CD4-positive, CD25-positive, alpha-beta regulatory T cell (primary cell): ENCODE measurements around the gene TSEN34. TPM values are rescaled to one million over a fixed set of nuclear protein-coding genes. Genes with fewer than 3 reads are reported as not detected.
A peak's percentile ranks its signal among the peaks of the same experiment; 100 is the strongest.

Experiments used
- ATAC-seq, 2 donors: fragments of 150-1000 bp; cut with Tn5 transposase; one replicate each; pipeline ENCODE4 v1.10.0; 2021; ENCODE audit warnings: low read depth in 2 of 2, moderate number of reproducible peaks in 2 of 2, moderate library complexity in 1 of 2
- DNase-seq, 3 donors: peaks; one replicate each; pipeline versions ENCODE4 v3.0.0 to v3.0.0-alpha.2; 2012 to 2022; ENCODE audit warnings: mixed read lengths in 1 of 3
- H3K27ac ChIP-seq: one replicate; pipeline ENCODE4 v1.7.0; 2013; ENCODE audit warnings: mild to moderate bottlenecking, low read length; ENCODE audit not compliant: insufficient read depth, poor library complexity, severe bottlenecking
- H3K27me3 ChIP-seq: one replicate; pipeline ENCODE4 v1.7.0; 2013; ENCODE audit warnings: low read length; ENCODE audit not compliant: control insufficient read depth, insufficient read depth
- H3K36me3 ChIP-seq: one replicate; pipeline ENCODE4 v1.7.0; 2013; ENCODE audit warnings: mild to moderate bottlenecking, low read length, moderate library complexity; ENCODE audit not compliant: control insufficient read depth, insufficient read depth
- H3K4me1 ChIP-seq: 2 replicates; pipeline ENCODE4 v1.7.0; 2013; ENCODE audit warnings: mild to moderate bottlenecking, low read length; ENCODE audit not compliant: insufficient read depth, control insufficient read depth, poor library complexity, severe bottlenecking
- H3K4me3 ChIP-seq: one replicate; pipeline ENCODE4 v1.7.0; 2013; ENCODE audit warnings: low read depth, mild to moderate bottlenecking, low read length, moderate library complexity
- H3K9me3 ChIP-seq, 2 experiments: 1 replicate in 1 of 2; 2 replicates in 1 of 2; pipeline ENCODE4 v1.7.0; 2013; ENCODE audit warnings: low read length in 2 of 2, mild to moderate bottlenecking in 1 of 2, moderate library complexity in 1 of 2; ENCODE audit not compliant: control insufficient read depth in 2 of 2
- H3K27ac Mint-ChIP-seq, 3 donors: one replicate each; pipeline ENCODE4 v1.8.0; 2020 to 2022; ENCODE audit warnings: mild to moderate bottlenecking in 3 of 3, mixed read lengths in 3 of 3, moderate library complexity in 2 of 3
- H3K27me3 Mint-ChIP-seq: one replicate; pipeline ENCODE4 v1.8.0; 2022; ENCODE audit warnings: mild to moderate bottlenecking, mixed read lengths
- H3K36me3 Mint-ChIP-seq: one replicate; pipeline ENCODE4 v1.8.0; 2020; ENCODE audit warnings: mixed read lengths
- H3K4me1 Mint-ChIP-seq, 4 donors: one replicate each; pipeline ENCODE4 v1.8.0; 2020 to 2022; ENCODE audit warnings: mixed read lengths in 4 of 4, mild to moderate bottlenecking in 1 of 4
- H3K4me3 Mint-ChIP-seq, 4 donors: one replicate each; pipeline ENCODE4 v1.8.0; 2020 to 2022; ENCODE audit warnings: mild to moderate bottlenecking in 4 of 4, mixed read lengths in 4 of 4, moderate library complexity in 3 of 4
- H3K9me3 Mint-ChIP-seq, 7 donors: one replicate each; pipeline ENCODE4 v1.8.0; 2020 to 2022; ENCODE audit warnings: mixed read lengths in 7 of 7, mild to moderate bottlenecking in 3 of 7, moderate library complexity in 2 of 7
- polyA plus RNA-seq, 4 donors: library from polyadenylated mRNA; unstranded; fragments of 300-500 nt; fragmentation: Illumina TruSeq; gene quantifications; one replicate each; pipeline ENCODE4 v1.2.3, GENCODE V29; 2021
- total RNA-seq: library from RNA; stranded (reverse); gene quantifications from one replicate; pipeline ENCODE4 v1.2.3, GENCODE V29; 2022

Gene TSEN34
- total and polyA plus RNA-seq, 5 donors from 2014 or later, result 10.1 to 55.5 (median 44.3) TPM

DNA sequence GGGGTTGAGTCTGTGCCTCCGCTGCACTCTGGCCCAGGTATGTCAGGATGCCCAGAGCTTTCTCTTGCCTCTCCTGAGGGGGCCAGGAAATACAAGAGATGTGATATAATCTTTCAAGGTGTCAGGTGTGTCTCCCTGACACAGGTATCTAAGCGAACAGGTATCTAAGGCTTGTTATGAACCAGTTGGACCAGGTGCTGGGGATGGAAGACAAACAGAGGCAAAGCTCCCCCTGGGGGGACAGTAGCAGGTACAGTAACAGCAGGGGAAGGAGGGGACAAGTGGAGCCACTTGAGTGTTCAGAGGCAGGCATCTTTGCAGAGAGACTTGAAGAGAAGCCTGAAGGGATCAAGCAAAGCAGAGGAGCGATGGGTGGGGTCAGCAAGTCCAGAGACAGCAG lies 34.2 kb upstream of the TSEN34 start:
- Mint-ChIP-seq H3K36me3 (peaks cover 23% of the 10 kb centered on the region), H3K4me3 (peak overlapping the region; percentile 42 to 90 (median 68)), H3K27ac (peak overlapping the region in 2 of 3 donors; percentile 45 to 89), H3K4me1 (peaks cover 7 to 63% (median 31%) of the 10 kb centered on the region in 4 donors), H3K27me3 (no peaks in the 10 kb centered on the region), H3K9me3 (peaks cover 0 to 2% (median 0%) of the 10 kb centered on the region in 7 donors)
- H3K36me3 ChIP-seq, result peaks cover 62% of the 10 kb centered on the region
- H3K27ac ChIP-seq, result no peak overlapping the region
- ATAC-seq, result no peak
- H3K4me3 ChIP-seq, result no peak overlapping the region
- H3K4me1 ChIP-seq, result peaks cover 47% of the 10 kb centered on the region
- DNase-seq, result no peak
- H3K9me3 ChIP-seq, result no peaks in the 10 kb centered on the region
- no peaks in the 10 kb centered on the region for H3K27me3 ChIP-seq

DNA sequence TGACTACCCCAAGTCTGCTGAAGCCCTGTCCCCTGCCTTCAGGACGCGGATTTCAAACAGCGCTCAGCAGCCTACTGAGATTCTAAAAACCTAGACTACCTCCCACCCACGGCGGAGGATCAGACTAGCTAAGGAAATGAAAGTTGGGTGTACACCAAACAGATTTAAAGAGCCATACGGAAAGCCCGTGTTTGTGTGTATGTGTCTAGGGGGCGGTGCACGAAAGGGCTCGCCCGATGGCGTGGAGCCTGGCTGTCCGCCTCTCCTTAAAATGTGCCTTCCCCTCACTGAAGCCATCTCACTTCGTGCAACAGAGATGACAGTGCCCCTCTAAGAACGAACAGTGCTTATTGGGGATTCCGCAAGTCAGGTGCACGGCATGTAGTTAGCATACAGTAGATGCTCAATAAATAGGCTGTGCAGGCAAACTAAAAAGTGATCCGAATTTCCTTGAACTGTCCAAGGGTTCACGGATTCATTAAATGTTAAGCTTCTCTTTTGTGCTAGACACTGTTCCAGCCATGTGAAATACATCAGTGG lies 32.2 kb upstream of the TSEN34 start:
- Histone ChIP-seq H3K27ac (peak overlapping the region; percentile 89), H3K4me3 (peak overlapping the region; percentile 98), H3K27me3 (no peaks in the 10 kb centered on the region), H3K4me1 (peaks cover 57% of the 10 kb centered on the region), H3K9me3 (no peaks in the 10 kb centered on the region), H3K36me3 (peaks cover 43% of the 10 kb centered on the region)
- peak overlapping the region; percentile 94 to 100 (median 99) for H3K4me3 Mint-ChIP-seq
- H3K27ac Mint-ChIP-seq, result peak overlapping the region; percentile 97 to 100 (median 100)
- DNase-seq (peak in 2 of 3 donors; percentile 31 to 72), ATAC-seq (no peak)
- no peaks in the 10 kb centered on the region for H3K27me3 Mint-ChIP-seq
- peaks cover 16 to 68% (median 37%) of the 10 kb centered on the region in 4 donors for H3K4me1 Mint-ChIP-seq
- peaks cover 19% of the 10 kb centered on the region for H3K36me3 Mint-ChIP-seq
- H3K9me3 Mint-ChIP-seq, result no peaks in the 10 kb centered on the region

DNA sequence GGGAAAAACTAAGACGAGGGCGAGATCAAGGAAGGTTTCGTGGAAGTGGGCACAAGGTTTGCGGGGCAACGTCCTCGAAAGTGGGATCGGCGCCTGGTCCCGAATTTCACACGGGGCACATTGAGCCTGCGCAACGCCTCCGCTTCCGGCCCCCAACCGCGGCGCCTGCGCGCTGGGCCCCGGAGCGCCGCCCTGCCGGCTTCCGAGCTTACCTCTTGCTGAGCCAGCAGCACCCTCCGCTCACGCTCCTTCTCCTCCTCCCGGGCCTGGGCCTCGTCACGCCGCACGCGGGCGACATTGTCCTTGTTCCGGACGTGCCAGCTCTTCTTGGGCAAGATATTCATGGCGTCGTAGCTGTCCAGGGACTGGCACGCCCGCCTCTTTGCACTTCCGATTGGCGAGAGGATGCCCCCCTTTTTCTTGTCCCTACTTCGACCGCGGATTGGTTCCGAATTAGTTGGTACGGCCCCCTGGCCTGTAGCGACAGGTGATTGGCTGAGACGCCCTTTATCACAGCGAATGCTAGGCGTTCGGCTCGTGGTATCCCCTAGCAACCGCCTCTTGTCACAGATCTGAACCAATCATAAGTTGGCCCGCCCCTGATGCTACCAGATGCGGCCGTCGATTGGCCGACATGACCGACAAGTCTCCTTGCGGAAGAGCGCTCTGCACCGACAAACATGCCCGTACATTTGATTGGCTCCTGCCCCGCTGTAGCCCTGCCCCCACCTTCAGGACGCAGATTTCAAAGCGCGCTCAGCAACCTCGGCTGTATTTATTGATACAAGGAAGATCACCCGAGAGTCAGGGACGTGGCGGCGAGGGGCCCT lies 31.5 kb upstream of the TSEN34 start, which contains the start of gene LENG1:
TSS of gene LENG1 (minus strand) at position 370 of the 830 bp plus-strand sequence. CDS start at position 344, 26 bp downstream.
- Mint-ChIP-seq H3K4me3 (peak within 1 kb of the TSS; percentile 94 to 100 (median 99)), H3K9me3 (no peaks in the 10 kb centered on the region), H3K36me3 (peaks cover 14% of the 10 kb centered on the region), H3K4me1 (peaks cover 16 to 68% (median 35%) of the 10 kb centered on the region in 4 donors), H3K27ac (peak within 1 kb of the TSS; percentile 97 to 100 (median 100)), H3K27me3 (peaks cover 1% of the 10 kb centered on the region)
- DNase-seq, result peak; percentile 99 to 100 (median 99)
- Histone ChIP-seq H3K4me3 (peak within 1 kb of the TSS; percentile 98), H3K4me1 (peaks cover 59% of the 10 kb centered on the region), H3K27me3 (no peaks in the 10 kb centered on the region), H3K27ac (peak within 1 kb of the TSS; percentile 89), H3K36me3 (peaks cover 36% of the 10 kb centered on the region), H3K9me3 (no peaks in the 10 kb centered on the region)
- ATAC-seq, result peak; percentile 89 to 92

DNA sequence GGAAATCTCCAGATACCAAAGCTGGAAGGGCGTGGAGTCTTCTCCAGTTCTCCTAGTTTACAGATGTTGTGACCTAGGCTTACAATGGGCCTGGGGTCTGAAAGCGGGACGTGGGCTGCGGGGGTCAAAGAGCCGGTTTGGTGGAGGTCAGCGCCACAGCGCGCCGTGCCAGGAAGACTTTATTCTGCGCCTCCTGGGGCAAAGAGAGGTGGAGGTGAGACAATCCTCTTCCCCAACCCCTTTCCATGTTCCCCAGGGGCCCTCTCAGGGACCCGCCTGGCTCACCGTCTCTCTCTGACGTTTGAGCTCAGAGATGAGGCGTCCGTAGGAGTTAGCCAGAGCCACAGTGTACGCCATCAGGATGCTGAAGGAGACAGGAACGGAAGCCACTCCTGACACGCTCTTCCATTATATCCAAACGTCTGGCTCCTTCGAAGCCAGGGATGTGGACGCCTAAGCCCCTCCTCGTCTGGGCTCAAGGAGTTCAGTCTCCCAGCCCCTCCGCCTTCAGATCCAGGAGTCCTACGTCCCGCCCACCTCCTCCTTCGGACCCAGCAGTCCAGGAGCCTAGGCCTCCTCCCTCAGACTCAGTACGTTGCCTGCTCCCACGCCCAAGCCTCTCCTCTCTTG lies 30.8 kb upstream of the TSEN34 start:
- Mint-ChIP-seq H3K27ac (peak overlapping the region; percentile 97 to 100 (median 100)), H3K36me3 (peaks cover 9% of the 10 kb centered on the region), H3K4me1 (peaks cover 16 to 68% (median 35%) of the 10 kb centered on the region in 4 donors), H3K4me3 (peak overlapping the region; percentile 94 to 100 (median 99)), H3K27me3 (peaks cover 7% of the 10 kb centered on the region), H3K9me3 (no peaks in the 10 kb centered on the region)
- H3K4me3 ChIP-seq, result peak overlapping the region; percentile 72
- no peaks in the 10 kb centered on the region for H3K27me3 ChIP-seq
- H3K4me1 ChIP-seq, result peaks cover 54% of the 10 kb centered on the region
- peaks cover 31% of the 10 kb centered on the region for H3K36me3 ChIP-seq
- peak overlapping the region; percentile 80 for H3K27ac ChIP-seq
- ATAC-seq, result no peak
- H3K9me3 ChIP-seq, result no peaks in the 10 kb centered on the region
- no peak for DNase-seq

DNA sequence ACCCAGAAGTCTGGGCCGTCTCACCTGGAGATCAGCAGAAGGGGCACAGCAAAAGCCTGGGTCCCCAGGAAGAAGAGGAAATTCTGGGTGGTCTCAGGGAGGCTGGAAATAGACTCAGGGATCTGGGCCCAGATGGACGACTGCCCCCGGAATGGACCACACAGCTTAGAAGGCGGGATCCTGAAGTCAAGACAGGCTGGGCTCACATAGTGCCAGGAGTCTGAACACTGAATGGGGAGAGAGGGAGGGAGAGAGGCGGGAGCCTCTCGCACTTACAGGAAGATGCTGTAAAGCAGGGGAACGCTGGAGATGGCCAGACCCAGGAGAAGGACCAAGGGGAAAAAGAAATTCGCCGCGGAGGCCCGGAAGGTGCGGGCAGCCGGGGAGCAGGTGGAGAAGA lies 30.3 kb upstream of the TSEN34 start:
- no peaks in the 10 kb centered on the region for H3K27me3 ChIP-seq
- Mint-ChIP-seq H3K27me3 (peaks cover 11% of the 10 kb centered on the region), H3K4me3 (peak overlapping the region; percentile 87 to 100 (median 99)), H3K36me3 (peaks cover 9% of the 10 kb centered on the region), H3K27ac (peak overlapping the region in 2 of 3 donors; percentile 97 to 100), H3K9me3 (no peaks in the 10 kb centered on the region), H3K4me1 (peaks cover 16 to 69% (median 39%) of the 10 kb centered on the region in 4 donors)
- H3K9me3 ChIP-seq, result no peaks in the 10 kb centered on the region
- H3K4me3 ChIP-seq, result no peak overlapping the region
- H3K27ac ChIP-seq, result peak overlapping the region; percentile 80
- DNase-seq (no peak), ATAC-seq (no peak)
- peaks cover 50% of the 10 kb centered on the region for H3K4me1 ChIP-seq
- H3K36me3 ChIP-seq, result peaks cover 25% of the 10 kb centered on the region

DNA sequence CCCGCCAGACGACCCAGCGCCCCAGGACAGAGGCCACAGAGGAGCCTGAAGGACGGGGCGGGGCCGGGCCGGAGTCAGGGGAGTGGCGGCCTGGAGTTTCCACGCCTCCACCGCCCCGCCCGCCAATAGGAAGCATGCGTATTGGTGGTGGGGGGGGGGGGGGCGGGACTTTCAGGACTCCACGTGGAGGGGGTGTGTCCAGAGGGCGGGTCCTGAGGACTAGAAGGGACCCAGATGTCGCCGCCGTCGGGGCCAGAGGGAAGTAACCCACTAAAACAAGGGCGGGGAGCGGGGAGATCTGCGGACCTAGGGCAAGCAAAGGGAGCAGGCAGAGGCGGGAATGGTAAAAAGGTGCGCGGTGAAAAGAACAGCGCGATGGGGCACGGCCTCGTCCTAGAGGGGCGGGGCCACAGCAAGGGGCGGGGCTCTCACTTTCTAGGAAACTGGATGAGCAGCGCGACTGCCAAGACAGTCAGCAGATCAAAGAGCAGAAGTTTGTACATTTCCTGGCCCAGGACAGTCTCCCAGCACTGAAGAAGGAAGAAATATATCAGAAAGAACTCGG lies 28.8 kb upstream of the TSEN34 start:
- H3K4me3 Mint-ChIP-seq, result peak overlapping the region; percentile 87 to 98 (median 88)
- H3K27me3 ChIP-seq, result no peaks in the 10 kb centered on the region
- H3K9me3 Mint-ChIP-seq, result no peaks in the 10 kb centered on the region
- H3K9me3 ChIP-seq, result no peaks in the 10 kb centered on the region
- peaks cover 11% of the 10 kb centered on the region for H3K36me3 ChIP-seq
- peaks cover 4% of the 10 kb centered on the region for H3K36me3 Mint-ChIP-seq
- ATAC-seq (peak; percentile 3 to 6), DNase-seq (peak; percentile 74 to 88 (median 79))
- peaks cover 50% of the 10 kb centered on the region for H3K4me1 ChIP-seq
- H3K27me3 Mint-ChIP-seq, result peaks cover 13% of the 10 kb centered on the region
- peak overlapping the region; percentile 37 for H3K4me3 ChIP-seq
- peak overlapping the region; percentile 31 to 88 (median 75) for H3K27ac Mint-ChIP-seq
- peaks cover 16 to 57% (median 37%) of the 10 kb centered on the region in 4 donors for H3K4me1 Mint-ChIP-seq
- H3K27ac ChIP-seq, result no peak overlapping the region

DNA sequence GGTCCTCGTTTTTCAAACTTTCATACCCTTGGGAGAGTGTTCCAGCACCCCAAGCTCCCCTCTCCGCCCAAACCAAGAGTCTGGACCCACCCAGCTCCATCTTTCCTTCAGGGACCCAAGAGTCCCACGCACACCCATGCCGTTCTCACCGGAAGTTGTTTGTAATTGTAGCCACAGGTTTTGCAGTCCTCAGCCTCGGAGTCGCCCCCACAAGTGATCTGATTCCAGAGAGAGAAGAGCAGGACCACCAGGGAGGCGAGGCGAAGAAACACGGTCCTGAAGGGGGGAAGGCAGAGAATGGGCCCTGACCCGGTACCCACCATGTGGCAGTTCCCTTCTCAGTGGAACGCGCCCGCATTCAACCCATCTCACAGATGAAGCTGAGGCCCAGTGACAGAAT lies 28.2 kb upstream of the TSEN34 start:
- peaks cover 46% of the 10 kb centered on the region for H3K4me1 ChIP-seq
- H3K9me3 ChIP-seq, result no peaks in the 10 kb centered on the region
- H3K4me3 Mint-ChIP-seq, result peak overlapping the region; percentile 87 to 98 (median 88)
- no peaks in the 10 kb centered on the region for H3K27me3 ChIP-seq
- peaks cover 16 to 57% (median 37%) of the 10 kb centered on the region in 4 donors for H3K4me1 Mint-ChIP-seq
- ATAC-seq (no peak), DNase-seq (no peak)
- peaks cover 4% of the 10 kb centered on the region for H3K36me3 Mint-ChIP-seq
- no peak overlapping the region for H3K27ac ChIP-seq
- H3K9me3 Mint-ChIP-seq, result no peaks in the 10 kb centered on the region
- peak overlapping the region; percentile 37 for H3K4me3 ChIP-seq
- no peak overlapping the region for H3K27ac Mint-ChIP-seq
- peaks cover 6% of the 10 kb centered on the region for H3K36me3 ChIP-seq
- H3K27me3 Mint-ChIP-seq, result peaks cover 13% of the 10 kb centered on the region
